ENCODE results near the gene LYSET. TPM values are rescaled to one million over a fixed set of nuclear protein-coding genes. Genes with fewer than 3 reads are reported as not detected.

The LYSET gene
- total RNA-seq, 4 donors from 2014 or later = 0.51 to 21.8 (median 14.4) TPM

DNA sequence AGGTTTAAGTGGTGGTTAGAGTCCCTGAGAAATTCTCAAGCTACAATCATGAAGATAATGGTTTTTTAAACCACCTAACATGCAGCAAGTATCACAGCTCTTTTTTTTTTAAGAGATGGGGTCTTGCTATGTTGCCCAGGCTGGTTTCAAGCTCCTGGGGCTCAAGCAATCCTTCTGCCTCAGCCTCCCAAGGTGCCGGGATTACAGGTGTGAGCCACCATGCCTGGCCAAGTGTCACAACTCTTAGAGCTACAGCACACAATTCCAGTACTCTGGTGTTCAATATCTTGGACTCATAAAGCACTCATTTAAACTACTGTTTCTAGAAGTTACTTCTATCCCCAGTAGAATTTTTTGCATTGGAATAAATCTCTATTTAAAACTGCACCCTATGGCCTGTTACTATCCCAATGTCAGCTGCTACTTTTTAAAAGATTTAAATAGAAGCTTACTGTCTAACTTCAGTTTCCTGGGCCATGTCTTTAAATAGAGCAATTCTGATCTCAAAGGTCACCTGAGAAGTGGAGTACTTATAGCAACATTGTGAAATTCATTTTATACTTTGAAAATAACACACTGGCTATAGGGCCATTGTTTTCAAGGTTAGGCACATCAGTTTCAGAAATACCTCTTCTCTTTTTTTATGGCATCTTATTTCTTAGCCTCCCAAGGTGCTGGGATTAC, 10.3 kb downstream of the LYSET start:
- Histone ChIP-seq H3K9me3 (no peaks in the 10 kb centered on the region), H3K36me3 (no peaks in the 10 kb centered on the region), H3K4me1 (no peaks in the 10 kb centered on the region), H3K27ac (no peak overlapping the region), H3K4me3 (no peak overlapping the region), H3K27me3 (no peaks in the 10 kb centered on the region)
- no peak for DNase-seq
- intact Hi-C loops (cut with DNase I; ENCODE audit: low total_unique reads) = no loop called here
- TF ChIP-seq, protein P1, sequence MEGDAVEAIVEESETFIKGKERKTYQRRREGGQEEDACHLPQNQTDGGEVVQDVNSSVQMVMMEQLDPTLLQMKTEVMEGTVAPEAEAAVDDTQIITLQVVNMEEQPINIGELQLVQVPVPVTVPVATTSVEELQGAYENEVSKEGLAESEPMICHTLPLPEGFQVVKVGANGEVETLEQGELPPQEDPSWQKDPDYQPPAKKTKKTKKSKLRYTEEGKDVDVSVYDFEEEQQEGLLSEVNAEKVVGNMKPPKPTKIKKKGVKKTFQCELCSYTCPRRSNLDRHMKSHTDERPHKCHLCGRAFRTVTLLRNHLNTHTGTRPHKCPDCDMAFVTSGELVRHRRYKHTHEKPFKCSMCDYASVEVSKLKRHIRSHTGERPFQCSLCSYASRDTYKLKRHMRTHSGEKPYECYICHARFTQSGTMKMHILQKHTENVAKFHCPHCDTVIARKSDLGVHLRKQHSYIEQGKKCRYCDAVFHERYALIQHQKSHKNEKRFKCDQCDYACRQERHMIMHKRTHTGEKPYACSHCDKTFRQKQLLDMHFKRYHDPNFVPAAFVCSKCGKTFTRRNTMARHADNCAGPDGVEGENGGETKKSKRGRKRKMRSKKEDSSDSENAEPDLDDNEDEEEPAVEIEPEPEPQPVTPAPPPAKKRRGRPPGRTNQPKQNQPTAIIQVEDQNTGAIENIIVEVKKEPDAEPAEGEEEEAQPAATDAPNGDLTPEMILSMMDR (IDR thresholded peaks at IDR 0.05) = no peak
- TF ChIP-seq POLR2A (IDR thresholded peaks at IDR 0.05) = no peak

DNA sequence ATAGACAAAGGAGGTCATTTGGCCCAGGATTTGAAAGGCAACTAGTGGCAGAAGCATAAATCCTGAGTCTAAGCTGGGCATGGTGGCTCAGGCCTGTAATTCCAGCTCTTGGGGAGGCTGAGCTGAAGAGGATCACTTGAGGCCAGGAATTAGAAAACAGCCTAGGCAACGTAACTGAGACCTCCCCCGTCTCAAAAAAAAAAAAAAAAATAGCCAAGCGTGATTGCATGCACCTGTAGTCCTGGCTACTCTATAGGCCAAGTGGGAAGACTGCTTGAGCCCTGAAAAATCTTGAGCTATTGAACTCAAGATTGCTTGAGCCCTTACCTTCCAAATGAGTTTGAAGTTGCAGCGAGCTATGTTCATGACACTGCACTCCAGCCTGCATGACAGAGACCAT, 13.9 kb downstream of the LYSET start:
- no peak overlapping the region for H3K4me3 ChIP-seq
- TF ChIP-seq, protein P1 (IDR thresholded peaks at IDR 0.05) = no peak
- TF ChIP-seq POLR2A (IDR thresholded peaks at IDR 0.05) = no peak
- no peak overlapping the region for H3K27ac ChIP-seq
- no peaks in the 10 kb centered on the region for H3K27me3 ChIP-seq
- DNase-seq = no peak
- intact Hi-C loops (cut with DNase I; ENCODE audit: low total_unique reads) = no loop called here
- H3K4me1 ChIP-seq = no peaks in the 10 kb centered on the region
- no peaks in the 10 kb centered on the region for H3K9me3 ChIP-seq
- no peaks in the 10 kb centered on the region for H3K36me3 ChIP-seq

DNA sequence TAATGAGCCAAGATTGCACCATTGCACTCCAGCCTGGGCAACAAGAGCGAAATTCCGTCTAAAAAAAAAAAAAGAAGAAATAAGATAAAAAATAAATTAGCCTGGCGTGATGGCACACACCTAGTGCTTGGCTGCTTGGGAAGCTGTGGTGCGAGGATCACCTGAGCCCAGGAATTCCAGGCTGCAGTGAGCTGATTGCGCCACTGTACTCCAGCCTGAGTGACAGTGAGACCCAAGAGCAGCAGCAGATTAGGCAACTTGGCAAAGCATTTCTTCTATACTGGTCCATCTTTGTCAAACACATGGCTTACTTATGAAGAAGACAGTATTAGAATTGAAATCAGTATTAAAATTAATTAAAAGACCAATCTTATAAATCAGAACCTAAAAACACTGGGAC, 15.4 kb downstream of the LYSET start:
- H3K4me3 ChIP-seq = no peak overlapping the region
- no peaks in the 10 kb centered on the region for H3K4me1 ChIP-seq
- H3K27me3 ChIP-seq = no peaks in the 10 kb centered on the region
- no peak for DNase-seq
- intact Hi-C loops (cut with DNase I; ENCODE audit: low total_unique reads) = no loop called here
- no peaks in the 10 kb centered on the region for H3K9me3 ChIP-seq
- no peaks in the 10 kb centered on the region for H3K36me3 ChIP-seq
- H3K27ac ChIP-seq = no peak overlapping the region
- TF ChIP-seq, protein P1 (IDR thresholded peaks at IDR 0.05) = no peak
- TF ChIP-seq POLR2A (IDR thresholded peaks at IDR 0.05) = no peak

DNA sequence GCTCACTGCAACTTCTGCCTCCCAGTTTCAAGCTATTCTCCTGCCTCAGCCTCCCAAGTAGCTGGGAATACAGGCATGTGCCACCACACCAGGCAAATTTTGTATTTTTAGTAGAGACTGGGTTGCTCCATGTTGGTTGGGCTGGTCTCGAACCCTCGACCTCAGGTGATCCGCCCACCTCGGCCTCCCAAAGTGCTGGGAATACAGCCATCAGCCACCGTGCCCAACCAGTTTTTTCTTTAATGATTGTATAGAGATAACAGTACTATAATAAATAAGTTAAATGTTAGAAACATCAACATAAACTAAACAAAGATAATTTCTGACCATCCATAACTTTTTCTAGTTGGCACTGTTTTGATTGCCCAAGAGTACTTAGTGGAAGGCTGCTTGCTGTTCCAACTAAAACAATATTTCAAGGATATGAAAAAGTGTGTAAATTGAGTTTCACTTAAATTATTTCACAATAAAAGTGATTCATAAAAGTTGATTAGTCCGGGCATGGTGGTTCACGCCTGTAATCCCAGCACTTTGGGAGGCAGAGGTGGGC, 16.1 kb downstream of the LYSET start:
- no peaks in the 10 kb centered on the region for H3K4me1 ChIP-seq
- no peak overlapping the region for H3K4me3 ChIP-seq
- TF ChIP-seq, protein P1 (IDR thresholded peaks at IDR 0.05) = no peak
- TF ChIP-seq POLR2A (IDR thresholded peaks at IDR 0.05) = no peak
- H3K9me3 ChIP-seq = no peaks in the 10 kb centered on the region
- intact Hi-C loops (cut with DNase I; ENCODE audit: low total_unique reads) = no loop called here
- no peak overlapping the region for H3K27ac ChIP-seq
- no peaks in the 10 kb centered on the region for H3K27me3 ChIP-seq
- no peaks in the 10 kb centered on the region for H3K36me3 ChIP-seq
- DNase-seq = no peak

DNA sequence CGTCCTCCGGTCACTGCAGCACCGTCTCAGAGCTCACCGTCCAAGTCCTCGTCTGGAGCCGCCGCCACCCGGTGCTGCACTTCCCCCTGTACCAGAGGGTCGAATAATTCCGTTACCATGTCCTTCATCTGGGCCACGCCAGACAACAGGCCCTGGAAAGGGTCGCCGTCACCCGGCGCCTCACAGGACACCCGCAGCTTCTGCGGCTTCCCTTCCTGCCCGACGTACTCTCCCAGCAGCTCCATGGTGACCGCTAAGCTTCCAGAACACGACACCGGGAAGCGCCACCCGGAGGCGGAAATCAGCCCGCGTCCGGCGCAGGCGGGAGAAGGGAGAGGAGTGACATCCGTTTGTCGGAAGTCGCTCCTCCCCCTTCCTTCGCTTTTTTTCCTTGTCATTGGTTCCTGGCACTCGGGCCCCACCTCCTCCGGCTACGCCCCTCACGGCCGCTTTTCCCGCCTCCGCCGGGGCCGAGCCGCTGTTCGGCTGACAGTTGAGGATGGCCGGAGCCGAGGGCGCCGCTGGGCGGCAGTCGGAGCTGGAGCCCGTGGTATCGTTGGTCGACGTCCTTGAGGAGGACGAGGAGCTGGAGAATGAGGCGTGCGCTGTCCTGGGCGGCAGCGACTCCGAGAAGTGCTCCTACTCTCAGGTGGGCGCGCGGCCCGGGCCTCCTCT, 21.8 kb downstream of the LYSET start, which contains the start of the genes GON7 and UBR7:
GON7 (minus strand) TSS at position 273 of the 675 bp plus-strand sequence; CDS start at position 245, 28 bp downstream.
UBR7 (plus strand) TSS at position 464 of the 675 bp plus-strand sequence; CDS start at position 500, 36 bp downstream.
- intact Hi-C loops (cut with DNase I; ENCODE audit: low total_unique reads) = no loop called here
- Histone ChIP-seq H3K4me3 (peak within 1 kb of the TSS; percentile 77 to 79), H3K4me1 (peaks cover 0 to 5% of the 10 kb centered on the region in 2 donors), H3K9me3 (no peaks in the 10 kb centered on the region), H3K27me3 (no peaks in the 10 kb centered on the region), H3K36me3 (no peaks in the 10 kb centered on the region), H3K27ac (peak within 1 kb of the TSS; percentile 67 to 84)
- TF ChIP-seq, protein P1 (IDR thresholded peaks at IDR 0.05) = peak; percentile 23 to 52 (median 40)
- TF ChIP-seq POLR2A (IDR thresholded peaks at IDR 0.05) = peak; percentile 59 to 61
- DNase-seq = peak; percentile 94
